Pons (tissue), 1 donor: ENCODE data around the gene RPUSD4.

ENCODE experiments used
- DNase-seq: peaks from one replicate; pipeline ENCODE4 v3.0.0-alpha.2; 2016; ENCODE audit warnings: low spot score

The RPUSD4 gene

GRCh38 chr11:126212089-126212660 is 725 bp upstream of the RPUSD4 start:
- DNase-seq, result peak; percentile 4

- DNase-seq, result no peak
Observed at GRCh38 chr11:126210871-126211235, 597 bp downstream of the RPUSD4 start.

GRCh38 chr11:126207896-126208295 is 3.6 kb downstream of the RPUSD4 start:
- DNase-seq, result no peak

- DNase-seq, result no peak
Observed at GRCh38 chr11:126205359-126205758, 6.1 kb downstream of the RPUSD4 start.

- DNase-seq, result no peak
Observed at GRCh38 chr11:126202646-126203359, 8.6 kb downstream of the RPUSD4 start.

- no peak for DNase-seq
Observed at GRCh38 chr11:126198648-126199047, 12.8 kb downstream of the RPUSD4 start.

- no peak for DNase-seq
Observed at GRCh38 chr11:126197277-126197939, 14.0 kb downstream of the RPUSD4 start.

- DNase-seq, result no peak
Observed at GRCh38 chr11:126195119-126195518, 16.3 kb downstream of the RPUSD4 start.

GRCh38 chr11:126194121-126194543 is 17.3 kb downstream of the RPUSD4 start:
- DNase-seq, result peak; percentile 38

- DNase-seq, result no peak
Observed at GRCh38 chr11:126193038-126193478, 18.4 kb downstream of the RPUSD4 start.

- DNase-seq, result no peak
Observed at GRCh38 chr11:126192361-126192760, 19.1 kb downstream of the RPUSD4 start.

GRCh38 chr11:126191379-126192073 is 19.9 kb downstream of the RPUSD4 start:
- DNase-seq, result no peak

- DNase-seq, result no peak
Observed at GRCh38 chr11:126190792-126191191, 20.7 kb downstream of the RPUSD4 start.

GRCh38 chr11:126189109-126189929 is 22.1 kb downstream of the RPUSD4 start:
- no peak for DNase-seq

GRCh38 chr11:126188332-126189108 is 22.9 kb downstream of the RPUSD4 start:
- DNase-seq, result no peak

GRCh38 chr11:126186708-126187529 is 24.5 kb downstream of the RPUSD4 start:
- DNase-seq, result no peak

GRCh38 chr11:126186025-126186698 is 25.3 kb downstream of the RPUSD4 start:
- no peak for DNase-seq

- DNase-seq, result no peak
Observed at GRCh38 chr11:126185259-126186024, 26.0 kb downstream of the RPUSD4 start.
